CD1c-positive myeloid dendritic cell (primary cell): ENCODE results near the gene KLHL18.
"Not testable (repeated sequence)": the region's sequence is repeated elsewhere in the genome, so short reads cannot be mapped to it uniquely, and the experiment has no call there.

Experiments
- DNase-seq: peaks from one replicate; pipeline ENCODE4 v3.0.0-alpha.2; 2016; ENCODE audit errors: extremely low spot score

The KLHL18 gene

GRCh38 chr3:47313341-47314055 is 30.8 kb downstream of the KLHL18 start:
- DNase-seq = peak; percentile 68

GRCh38 chr3:47314056-47314764 is 31.5 kb downstream of the KLHL18 start:
- no peak for DNase-seq

GRCh38 chr3:47315069-47315647 is 32.4 kb downstream of the KLHL18 start:
- peak; percentile 84 for DNase-seq

GRCh38 chr3:47316151-47316550 is 33.4 kb downstream of the KLHL18 start:
- DNase-seq = not testable (repeated sequence)

- no peak for DNase-seq
Observed at GRCh38 chr3:47318916-47319315, 36.2 kb downstream of the KLHL18 start.

- no peak for DNase-seq
Observed at GRCh38 chr3:47319956-47320355, 37.2 kb downstream of the KLHL18 start.

- DNase-seq = no peak
Observed at GRCh38 chr3:47323431-47324277, 40.9 kb downstream of the KLHL18 start.

- peak; percentile 70 for DNase-seq
Observed at GRCh38 chr3:47324278-47324865, 41.6 kb downstream of the KLHL18 start.

- DNase-seq = no peak
Observed at GRCh38 chr3:47333907-47334306, 51.2 kb downstream of the KLHL18 start.

- no peak for DNase-seq
Observed at GRCh38 chr3:47337656-47338055, 54.9 kb downstream of the KLHL18 start.

GRCh38 chr3:47339951-47340350 is 57.2 kb downstream of the KLHL18 start:
- no peak for DNase-seq

GRCh38 chr3:47340866-47341265 is 58.1 kb downstream of the KLHL18 start:
- DNase-seq = no peak

- DNase-seq = no peak
Observed at GRCh38 chr3:47342151-47342550, 59.4 kb downstream of the KLHL18 start.

GRCh38 chr3:47342812-47343211 is 60.1 kb downstream of the KLHL18 start:
- DNase-seq = no peak

GRCh38 chr3:47343471-47343971 is 60.8 kb downstream of the KLHL18 start:
- no peak for DNase-seq

- DNase-seq = no peak
Observed at GRCh38 chr3:47344971-47345370, 62.2 kb downstream of the KLHL18 start.

- peak; percentile 83 for DNase-seq
Observed at GRCh38 chr3:47347217-47347801, 64.6 kb downstream of the KLHL18 start.

- no peak for DNase-seq
Observed at GRCh38 chr3:47348411-47349154, 65.8 kb downstream of the KLHL18 start.

GRCh38 chr3:47355010-47355409 is 72.3 kb downstream of the KLHL18 start:
- no peak for DNase-seq

- no peak for DNase-seq
Observed at GRCh38 chr3:47356201-47356600, 73.5 kb downstream of the KLHL18 start.
